ENCODE measurements around the gene PIEZO2.
"Not testable (repeated sequence)": the region's sequence is repeated elsewhere in the genome, so short reads cannot be mapped to it uniquely, and the experiment has no call there.

Gene PIEZO2

GRCh38 chr18:10926621-10927161 lies 222.7 kb downstream of the PIEZO2 start:
- peaks cover 63% of the 10 kb centered on the region for H3K4me1 Mint-ChIP-seq
- TF ChIP-seq CTCF (IDR thresholded peaks at IDR 0.05) = no peak
- peaks cover 11% of the 10 kb centered on the region for H3K27me3 Mint-ChIP-seq (ENCODE audit: low read depth, poor library complexity)
- H3K9me3 Mint-ChIP-seq = no peaks in the 10 kb centered on the region
- DNase-seq = peak; percentile 15
- H3K27ac Mint-ChIP-seq = peak overlapping the region; percentile 64
- H3K36me3 Mint-ChIP-seq (ENCODE audit: low read depth) = no peaks in the 10 kb centered on the region
- H3K4me3 Mint-ChIP-seq = peak overlapping the region; percentile 41

- no peak for TF ChIP-seq CTCF (IDR thresholded peaks at IDR 0.05)
- Mint-ChIP-seq H3K36me3 (ENCODE audit: low read depth) (no peaks in the 10 kb centered on the region), H3K27ac (no peak overlapping the region), H3K9me3 (no peaks in the 10 kb centered on the region), H3K4me3 (no peak overlapping the region), H3K27me3 (ENCODE audit: low read depth, poor library complexity) (peaks cover 12% of the 10 kb centered on the region), H3K4me1 (peaks cover 50% of the 10 kb centered on the region)
- no peak for DNase-seq
Measured at GRCh38 chr18:10924290-10924689, 225.1 kb downstream of the PIEZO2 start.

- Mint-ChIP-seq H3K27me3 (ENCODE audit: low read depth, poor library complexity) (peaks cover 12% of the 10 kb centered on the region), H3K4me3 (no peak overlapping the region), H3K36me3 (ENCODE audit: low read depth) (no peaks in the 10 kb centered on the region), H3K4me1 (peaks cover 43% of the 10 kb centered on the region), H3K9me3 (no peaks in the 10 kb centered on the region), H3K27ac (no peak overlapping the region)
- TF ChIP-seq CTCF (IDR thresholded peaks at IDR 0.05) = no peak
- DNase-seq = no peak
Measured at GRCh38 chr18:10923551-10924070, 225.8 kb downstream of the PIEZO2 start.

- Mint-ChIP-seq H3K27ac (no peak overlapping the region), H3K4me1 (peaks cover 38% of the 10 kb centered on the region)
- DNase-seq = no peak
Measured at GRCh38 chr18:10923141-10923540, 226.2 kb downstream of the PIEZO2 start.

GRCh38 chr18:10922712-10923111 lies 226.7 kb downstream of the PIEZO2 start:
- Mint-ChIP-seq H3K4me1 (peaks cover 34% of the 10 kb centered on the region), H3K27ac (peak overlapping the region; percentile 15), H3K27me3 (ENCODE audit: low read depth, poor library complexity) (peaks cover 12% of the 10 kb centered on the region)
- DNase-seq; H3K36me3 Mint-ChIP-seq (ENCODE audit: low read depth); H3K9me3 Mint-ChIP-seq; H3K4me3 Mint-ChIP-seq: not testable (repeated sequence)

More at GRCh38 chr18:10923141-10923540, 226.2 kb downstream of the PIEZO2 start:
- no peaks in the 10 kb centered on the region for H3K9me3 Mint-ChIP-seq
- no peak overlapping the region for H3K4me3 Mint-ChIP-seq
- no peak for TF ChIP-seq CTCF (IDR thresholded peaks at IDR 0.05)
- H3K27me3 Mint-ChIP-seq (ENCODE audit: low read depth, poor library complexity) = peaks cover 12% of the 10 kb centered on the region
- no peaks in the 10 kb centered on the region for H3K36me3 Mint-ChIP-seq (ENCODE audit: low read depth)

- not testable (repeated sequence) for H3K27me3 Mint-ChIP-seq (ENCODE audit: low read depth, poor library complexity); H3K4me1 Mint-ChIP-seq; H3K27ac Mint-ChIP-seq; DNase-seq; H3K9me3 Mint-ChIP-seq; H3K36me3 Mint-ChIP-seq (ENCODE audit: low read depth); H3K4me3 Mint-ChIP-seq
Measured at GRCh38 chr18:10920309-10920708, 229.1 kb downstream of the PIEZO2 start.

- H3K4me1 Mint-ChIP-seq = peaks cover 7% of the 10 kb centered on the region
- H3K36me3 Mint-ChIP-seq (ENCODE audit: low read depth) = no peaks in the 10 kb centered on the region
- H3K9me3 Mint-ChIP-seq = no peaks in the 10 kb centered on the region
- DNase-seq = no peak
- peaks cover 9% of the 10 kb centered on the region for H3K27me3 Mint-ChIP-seq (ENCODE audit: low read depth, poor library complexity)
- H3K4me3 Mint-ChIP-seq = no peak overlapping the region
- no peak overlapping the region for H3K27ac Mint-ChIP-seq
- TF ChIP-seq CTCF (IDR thresholded peaks at IDR 0.05) = no peak
Measured at GRCh38 chr18:10919851-10920250, 229.5 kb downstream of the PIEZO2 start.

Data from nephron progenitor cell (in vitro differentiated cells).